ENCODE results near the gene WDR41. TPM values are rescaled to one million over a fixed set of nuclear protein-coding genes. Genes with fewer than 3 reads are reported as not detected.
"Not testable (repeated sequence)": the region's sequence is repeated elsewhere in the genome, so short reads cannot be mapped to it uniquely, and the experiment has no call there.

The WDR41 gene
- total RNA-seq, 1 experiment from 2014 or later = 107 TPM

- no peaks in the 10 kb centered on the region for H3K9me3 Mint-ChIP-seq (ENCODE audit: unreplicated experiment)
- peaks cover 42% of the 10 kb centered on the region for H3K36me3 Mint-ChIP-seq (ENCODE audit: insufficient read depth, unreplicated experiment)
- ChIA-PET CTCF (interaction anchor here (0.6 to 0.7 kb wide), 2 partner anchors 22 to 34 kb away, joined by 3 to 4 read pairs; no protein-coding TSS in a partner anchor), POLR2A (interaction anchor here (0.7 to 1.5 kb wide), 3 partner anchors 19 to 353 kb away, joined by 4 read pairs; no protein-coding TSS in a partner anchor)
- no peak for TF ChIP-seq CTCF (IDR thresholded peaks at IDR 0.05; ENCODE audit: unreplicated experiment)
- intact Hi-C loops (cut with micrococcal nuclease) = no loop called here
- BruUV-seq (replicated peaks) = no TSS peak
- H3K27me3 Mint-ChIP-seq (ENCODE audit: insufficient read depth, unreplicated experiment) = no peaks in the 10 kb centered on the region
- H3K4me3 Mint-ChIP-seq (ENCODE audit: unreplicated experiment) = peak overlapping the region; percentile 17
- H3K4me1 Mint-ChIP-seq (ENCODE audit: insufficient read depth, unreplicated experiment) = peaks cover 30% of the 10 kb centered on the region
- peak; percentile 76 for DNase-seq (ENCODE audit: unreplicated experiment)
- H3K27ac Mint-ChIP-seq (ENCODE audit: low read depth, unreplicated experiment) = peak overlapping the region; percentile 87
Measured at GRCh38 chr5:77486344-77486962, 5.7 kb downstream of the WDR41 start.

- POLR2A ChIA-PET = interaction anchor here (0.9 to 1.1 kb wide), 3 partner anchors 8 to 15 kb away, joined by 3 to 5 read pairs (median 4); partner anchors contain the start of gene WDR41
- CTCF ChIA-PET = interaction anchor here (0.5 to 4.2 kb wide), 3 partner anchors 9 to 615 kb away, joined by 3 to 25 read pairs (median 4); partner anchors contain the start of gene WDR41
- Mint-ChIP-seq H3K27ac (ENCODE audit: low read depth, unreplicated experiment) (no peak overlapping the region), H3K4me3 (ENCODE audit: unreplicated experiment) (no peak overlapping the region), H3K27me3 (ENCODE audit: insufficient read depth, unreplicated experiment) (no peaks in the 10 kb centered on the region), H3K36me3 (ENCODE audit: insufficient read depth, unreplicated experiment) (peaks cover 59% of the 10 kb centered on the region), H3K4me1 (ENCODE audit: insufficient read depth, unreplicated experiment) (peaks cover 22% of the 10 kb centered on the region), H3K9me3 (ENCODE audit: unreplicated experiment) (no peaks in the 10 kb centered on the region)
- TF ChIP-seq CTCF (IDR thresholded peaks at IDR 0.05; ENCODE audit: unreplicated experiment) = no peak
- intact Hi-C loops (cut with micrococcal nuclease) = no loop called here
- no peak for DNase-seq (ENCODE audit: unreplicated experiment)
- BruUV-seq (replicated peaks) = no TSS peak
Measured at GRCh38 chr5:77483682-77484081, 8.4 kb downstream of the WDR41 start.

- H3K9me3 Mint-ChIP-seq (ENCODE audit: unreplicated experiment); H3K27me3 Mint-ChIP-seq (ENCODE audit: insufficient read depth, unreplicated experiment); H3K4me1 Mint-ChIP-seq (ENCODE audit: insufficient read depth, unreplicated experiment); H3K4me3 Mint-ChIP-seq (ENCODE audit: unreplicated experiment); POLR2A ChIA-PET; DNase-seq (ENCODE audit: unreplicated experiment); H3K27ac Mint-ChIP-seq (ENCODE audit: low read depth, unreplicated experiment); intact Hi-C loops (cut with micrococcal nuclease); BruUV-seq (replicated peaks): not testable (repeated sequence)
- CTCF ChIA-PET = interaction anchor here (0.8 kb wide), 1 partner anchor 9 kb away, joined by 4 read pairs; no protein-coding TSS in a partner anchor
- H3K36me3 Mint-ChIP-seq (ENCODE audit: insufficient read depth, unreplicated experiment) = peaks cover 33% of the 10 kb centered on the region
Measured at GRCh38 chr5:77475041-77475440, 17.1 kb downstream of the WDR41 start.

- H3K27ac Mint-ChIP-seq (ENCODE audit: low read depth, unreplicated experiment); H3K4me1 Mint-ChIP-seq (ENCODE audit: insufficient read depth, unreplicated experiment); DNase-seq (ENCODE audit: unreplicated experiment); intact Hi-C loops (cut with micrococcal nuclease); H3K4me3 Mint-ChIP-seq (ENCODE audit: unreplicated experiment); H3K27me3 Mint-ChIP-seq (ENCODE audit: insufficient read depth, unreplicated experiment); BruUV-seq (replicated peaks): not testable (repeated sequence)
- Mint-ChIP-seq H3K36me3 (ENCODE audit: insufficient read depth, unreplicated experiment) (peaks cover 24% of the 10 kb centered on the region), H3K9me3 (ENCODE audit: unreplicated experiment) (peaks cover 15% of the 10 kb centered on the region)
- CTCF ChIA-PET = interaction anchor here (0.9 kb wide), 1 partner anchor 325 kb away, joined by 4 read pairs; no protein-coding TSS in a partner anchor
- POLR2A ChIA-PET = interaction anchor here (0.9 kb wide), 1 partner anchor 15 kb away, joined by 3 read pairs; no protein-coding TSS in a partner anchor
Measured at GRCh38 chr5:77468875-77469274, 23.2 kb downstream of the WDR41 start.

GRCh38 chr5:77463905-77464304 lies 28.2 kb downstream of the WDR41 start:
- Mint-ChIP-seq H3K4me1 (ENCODE audit: insufficient read depth, unreplicated experiment) (peaks cover 8% of the 10 kb centered on the region), H3K9me3 (ENCODE audit: unreplicated experiment) (no peaks in the 10 kb centered on the region), H3K27me3 (ENCODE audit: insufficient read depth, unreplicated experiment) (no peaks in the 10 kb centered on the region), H3K36me3 (ENCODE audit: insufficient read depth, unreplicated experiment) (peaks cover 24% of the 10 kb centered on the region), H3K4me3 (ENCODE audit: unreplicated experiment) (no peak overlapping the region), H3K27ac (ENCODE audit: low read depth, unreplicated experiment) (peak overlapping the region; percentile 63)
- POLR2A ChIA-PET = interaction anchor here (0.6 to 3.0 kb wide), 3 partner anchors 19 to 111 kb away, joined by 3 to 15 read pairs (median 3); partner anchors contain the start of gene WDR41
- CTCF ChIA-PET = interaction anchor here (0.9 to 2.2 kb wide), 2 partner anchors 23 to 28 kb away, joined by 4 to 10 read pairs; partner anchors contain the start of gene WDR41
- intact Hi-C loops (cut with micrococcal nuclease) = no loop called here
- no peak for TF ChIP-seq CTCF (IDR thresholded peaks at IDR 0.05; ENCODE audit: unreplicated experiment)
- DNase-seq (ENCODE audit: unreplicated experiment) = no peak
- no TSS peak for BruUV-seq (replicated peaks)
